Tibial nerve (tissue), 4 donors: ENCODE data around the gene SAMD3. TPM values are rescaled to one million over a fixed set of nuclear protein-coding genes. Genes with fewer than 3 reads are reported as not detected.
"Not testable (repeated sequence)": the region's sequence is repeated elsewhere in the genome, so short reads cannot be mapped to it uniquely, and the experiment has no call there.

Experiments used
- DNase-seq, 2 donors: peaks; one replicate each; pipeline ENCODE4 v3.0.0-alpha.2; 2019; ENCODE audit warnings: low spot score in 2 of 2
- H3K27ac ChIP-seq, 4 donors: fragments of 200-600 bp; sonication (generic) in 3 of 4; one replicate each; pipeline ENCODE4 v1.5.1; 2017 to 2019; ENCODE audit warnings: mild to moderate bottlenecking in 1 of 4
- H3K27me3 ChIP-seq, 2 donors: fragments of 200-600 bp; sonication (generic) in 1 of 2; one replicate each; pipeline versions ENCODE4 v1.5.1 to v1.6.0; 2017 to 2019
- H3K36me3 ChIP-seq, 3 donors: fragments of 200-600 bp; sonication (generic); one replicate each; pipeline ENCODE4 v1.5.1; 2018 to 2019
- H3K4me1 ChIP-seq, 4 donors: fragments of 200-600 bp; sonication (generic) in 3 of 4; one replicate each; pipeline ENCODE4 v1.5.1; 2017 to 2019
- H3K4me3 ChIP-seq, 4 donors: fragments of 200-600 bp; sonication (generic) in 3 of 4; one replicate each; pipeline ENCODE4 v1.5.1; 2017 to 2019; ENCODE audit warnings: mild to moderate bottlenecking in 1 of 4, moderate library complexity in 1 of 4
- H3K9me3 ChIP-seq, 4 donors: fragments of 200-600 bp; sonication (generic) in 3 of 4; one replicate each; pipeline ENCODE4 v1.5.1; 2017 to 2019
- EP300 ChIP-seq, 2 donors: sonication (generic); formaldehyde crosslinking; IDR thresholded peaks; one replicate each; pipeline ENCODE4 v1.6.1; 2017; ENCODE audit warnings: antibody characterized with exemption in 2 of 2, mild to moderate bottlenecking in 1 of 2
- POLR2A ChIP-seq, 2 donors: fragments of 450-650 bp; IDR thresholded peaks; one replicate each; pipeline ENCODE4 v1.6.1; 2017; ENCODE audit warnings: antibody characterized with exemption in 2 of 2, mild to moderate bottlenecking in 2 of 2, moderate library complexity in 2 of 2
- WGBS, 2 donors: methylation state at CpG; one replicate each; pipeline ENCODE4 v1.1.5; 2018; 5-methylcytosine and 5-hydroxymethylcytosine counted together
- total RNA-seq, 4 donors: library from RNA; depleted of rRNA; stranded (reverse); fragments of >200 nt; gene quantifications; one replicate each; pipeline ENCODE4 v1.1.0, GENCODE V29; 2016
- TF ChIP-seq, protein P1 (sequence below), 5 experiments: fragments of 200-600 bp in 3 of 5; fragments of 450-650 bp in 2 of 5; sonication (generic) in 3 of 5; IDR thresholded peaks; one replicate each; pipeline ENCODE4 v1.5.1; 2016 to 2019; ENCODE audit warnings: antibody characterized with exemption in 5 of 5, mild to moderate bottlenecking in 3 of 5, moderate library complexity in 2 of 5

SAMD3 gene
- total RNA-seq, 4 donors from 2014 or later = 0.44 to 4.0 (median 1.4) TPM

DNA sequence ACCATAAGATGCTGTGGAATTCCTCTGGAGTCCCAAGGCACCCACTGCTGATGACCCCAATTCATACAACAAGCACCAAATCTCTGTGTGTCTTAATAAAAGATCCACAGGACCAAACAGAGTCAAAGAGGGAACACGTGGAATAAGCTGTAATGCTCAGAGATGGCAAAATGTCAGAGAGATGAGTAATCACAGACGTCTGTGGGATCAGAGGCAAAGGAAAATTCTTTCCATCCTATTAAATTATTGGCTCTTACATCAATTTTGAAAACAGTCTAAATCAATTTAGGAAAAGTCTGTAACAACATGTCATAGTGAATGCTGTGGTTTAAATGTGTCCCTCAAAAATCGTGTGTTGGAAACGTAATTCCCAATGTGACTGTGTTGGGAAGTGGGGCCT, 17.5 kb upstream of the SAMD3 start:
- Histone ChIP-seq H3K4me3 (no peak overlapping the region), H3K27ac (no peak overlapping the region), H3K9me3 (no peaks in the 10 kb centered on the region), H3K4me1 (no peaks in the 10 kb centered on the region), H3K27me3 (no peaks in the 10 kb centered on the region), H3K36me3 (no peaks in the 10 kb centered on the region)
- 39 to 44% methylated on average over 4 of the region's 4 CpGs for WGBS, 2 donors
- no peak for TF ChIP-seq EP300 (IDR thresholded peaks at IDR 0.05)
- TF ChIP-seq, protein P1, sequence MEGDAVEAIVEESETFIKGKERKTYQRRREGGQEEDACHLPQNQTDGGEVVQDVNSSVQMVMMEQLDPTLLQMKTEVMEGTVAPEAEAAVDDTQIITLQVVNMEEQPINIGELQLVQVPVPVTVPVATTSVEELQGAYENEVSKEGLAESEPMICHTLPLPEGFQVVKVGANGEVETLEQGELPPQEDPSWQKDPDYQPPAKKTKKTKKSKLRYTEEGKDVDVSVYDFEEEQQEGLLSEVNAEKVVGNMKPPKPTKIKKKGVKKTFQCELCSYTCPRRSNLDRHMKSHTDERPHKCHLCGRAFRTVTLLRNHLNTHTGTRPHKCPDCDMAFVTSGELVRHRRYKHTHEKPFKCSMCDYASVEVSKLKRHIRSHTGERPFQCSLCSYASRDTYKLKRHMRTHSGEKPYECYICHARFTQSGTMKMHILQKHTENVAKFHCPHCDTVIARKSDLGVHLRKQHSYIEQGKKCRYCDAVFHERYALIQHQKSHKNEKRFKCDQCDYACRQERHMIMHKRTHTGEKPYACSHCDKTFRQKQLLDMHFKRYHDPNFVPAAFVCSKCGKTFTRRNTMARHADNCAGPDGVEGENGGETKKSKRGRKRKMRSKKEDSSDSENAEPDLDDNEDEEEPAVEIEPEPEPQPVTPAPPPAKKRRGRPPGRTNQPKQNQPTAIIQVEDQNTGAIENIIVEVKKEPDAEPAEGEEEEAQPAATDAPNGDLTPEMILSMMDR (IDR thresholded peaks at IDR 0.05) = no peak
- TF ChIP-seq POLR2A (IDR thresholded peaks at IDR 0.05) = no peak
- no peak for DNase-seq

DNA sequence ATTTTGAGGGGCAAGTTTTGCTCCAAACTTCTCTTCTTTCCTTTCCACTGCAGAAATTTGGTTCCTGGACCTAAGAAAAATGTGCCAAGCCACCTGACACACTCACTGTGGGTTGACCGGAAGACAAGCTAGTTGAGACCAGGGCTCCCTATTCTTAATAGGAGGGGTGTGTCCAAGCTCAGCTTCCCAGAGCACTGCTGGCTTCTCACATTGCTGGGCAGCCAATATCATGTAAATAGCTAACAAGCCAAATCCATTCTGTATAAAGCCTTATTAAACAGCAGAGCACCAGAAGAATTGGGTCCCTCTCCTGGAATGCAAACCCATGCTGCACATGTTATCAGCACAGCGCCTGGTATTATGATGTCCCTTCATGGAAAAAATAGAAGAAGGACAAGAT, 17.0 kb upstream of the SAMD3 start:
- no peak overlapping the region for H3K4me3 ChIP-seq
- no peak for DNase-seq
- H3K9me3 ChIP-seq = no peaks in the 10 kb centered on the region
- no peaks in the 10 kb centered on the region for H3K27me3 ChIP-seq
- no peaks in the 10 kb centered on the region for H3K36me3 ChIP-seq
- H3K27ac ChIP-seq = no peak overlapping the region
- TF ChIP-seq, protein P1 (IDR thresholded peaks at IDR 0.05) = no peak
- no peak for TF ChIP-seq EP300 (IDR thresholded peaks at IDR 0.05)
- H3K4me1 ChIP-seq = no peaks in the 10 kb centered on the region
- 72 to 76% methylated on average over 2 of the region's 2 CpGs for WGBS, 2 donors

DNA sequence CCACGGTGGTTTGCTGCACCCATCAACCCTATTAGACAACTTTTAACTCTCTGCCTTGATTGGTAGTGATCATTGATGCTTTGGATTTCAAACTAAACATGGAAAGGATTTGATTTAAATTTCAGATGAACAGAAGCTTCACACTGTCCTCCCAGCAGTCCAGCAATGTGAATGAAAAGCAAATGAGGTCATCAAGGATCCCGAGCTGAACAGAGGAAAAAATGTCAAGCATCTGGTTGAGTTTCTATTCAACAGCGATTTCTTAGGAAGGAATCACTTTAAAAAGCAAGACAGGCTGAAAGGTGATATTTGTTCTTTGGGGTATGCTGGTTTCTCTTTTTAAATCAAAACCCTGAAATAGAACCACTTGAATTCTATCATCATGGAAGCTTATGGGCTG, 10.6 kb upstream of the SAMD3 start:
- Histone ChIP-seq H3K4me1 (peaks cover 0 to 5% (median 0%) of the 10 kb centered on the region in 4 donors), H3K27me3 (no peaks in the 10 kb centered on the region), H3K27ac (no peak overlapping the region), H3K4me3 (no peak overlapping the region), H3K36me3 (no peaks in the 10 kb centered on the region), H3K9me3 (no peaks in the 10 kb centered on the region)
- TF ChIP-seq POLR2A (IDR thresholded peaks at IDR 0.05) (no peak), EP300 (IDR thresholded peaks at IDR 0.05) (no peak)
- TF ChIP-seq, protein P1 (IDR thresholded peaks at IDR 0.05) = no peak
- no peak for DNase-seq
- 33 to 39% methylated on average over 3 of the region's 3 CpGs for WGBS, 2 donors

DNA sequence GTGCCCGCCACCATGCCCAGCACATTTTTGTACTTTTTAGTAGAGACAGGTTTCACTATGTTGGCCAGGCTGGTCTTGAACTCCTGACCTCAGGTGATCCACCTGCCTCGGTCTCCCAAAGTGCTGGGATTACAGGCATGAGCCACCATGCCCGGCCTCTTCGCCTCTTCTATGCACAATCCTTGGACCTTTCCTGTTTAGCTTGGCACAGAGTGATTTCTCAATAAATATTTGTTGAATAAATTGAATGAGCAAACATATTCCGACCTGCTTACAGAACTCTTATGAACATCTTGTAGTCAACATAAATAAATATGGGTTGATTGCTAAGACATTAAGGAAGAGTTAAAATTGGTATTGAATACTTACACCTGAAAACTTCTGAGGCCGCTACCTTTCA, 7.8 kb upstream of the SAMD3 start:
- H3K27me3 ChIP-seq, H3K36me3 ChIP-seq, H3K9me3 ChIP-seq, H3K27ac ChIP-seq, H3K4me3 ChIP-seq, DNase-seq, H3K4me1 ChIP-seq: not testable (repeated sequence)
- WGBS, 2 donors = 78 to 91% methylated on average over 6 of the region's 6 CpGs

DNA sequence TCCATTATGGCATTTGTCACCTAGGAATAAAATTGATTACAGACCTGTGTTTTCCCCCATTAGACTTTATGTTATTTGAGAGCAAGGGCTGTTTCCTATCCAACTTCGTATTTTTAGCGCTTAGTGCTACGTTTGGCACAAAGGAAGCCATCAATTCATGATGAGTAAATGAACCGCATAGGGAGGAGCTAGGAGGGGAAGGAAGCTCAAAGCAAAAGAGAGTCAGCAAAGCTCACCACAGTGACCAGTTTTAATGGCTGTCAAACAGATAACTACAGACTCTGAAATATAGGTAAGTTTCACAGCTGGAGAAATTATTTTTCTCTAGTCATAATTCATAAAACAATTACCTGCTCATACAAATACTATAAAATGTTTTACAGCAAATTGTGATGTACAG, 6.9 kb upstream of the SAMD3 start:
- H3K27ac ChIP-seq = no peak overlapping the region

DNA sequence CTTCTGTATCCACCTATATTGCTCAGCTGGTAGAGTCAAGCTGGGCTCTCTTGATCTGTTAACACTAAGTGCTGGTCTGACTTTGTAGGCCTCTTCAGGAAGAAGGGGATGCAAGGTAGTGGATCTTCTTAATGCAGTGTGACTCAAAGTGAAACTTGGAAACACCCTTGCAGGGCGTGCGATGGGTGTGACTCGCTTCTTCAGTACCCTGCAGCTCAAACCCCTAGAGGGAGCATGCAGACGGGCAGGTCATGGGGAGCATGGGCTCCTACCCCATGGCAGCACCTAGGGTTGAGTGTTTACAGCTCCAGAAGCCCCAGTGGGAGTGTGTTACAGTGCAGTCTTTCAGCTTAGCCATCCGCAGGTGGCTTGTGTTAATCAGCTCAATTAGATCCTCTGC, 757 bp upstream of the SAMD3 start:
- H3K9me3 ChIP-seq = no peaks in the 10 kb centered on the region
- no peaks in the 10 kb centered on the region for H3K4me1 ChIP-seq
- TF ChIP-seq POLR2A (IDR thresholded peaks at IDR 0.05) = no peak
- no peak for TF ChIP-seq EP300 (IDR thresholded peaks at IDR 0.05)
- TF ChIP-seq, protein P1 (IDR thresholded peaks at IDR 0.05) = no peak
- no peak overlapping the region for H3K4me3 ChIP-seq
- no peaks in the 10 kb centered on the region for H3K36me3 ChIP-seq
- no peak overlapping the region for H3K27ac ChIP-seq
- WGBS, 2 donors = 85 to 86% methylated on average over 5 of the region's 5 CpGs
- no peaks in the 10 kb centered on the region for H3K27me3 ChIP-seq
- no peak for DNase-seq

More for the DNA sequence above, 6.9 kb upstream of the SAMD3 start:
- WGBS, 2 donors = 44 to 81% methylated on average over 4 of the region's 4 CpGs
- no peaks in the 10 kb centered on the region for H3K27me3 ChIP-seq
- no peak for DNase-seq
- H3K4me3 ChIP-seq = no peak overlapping the region
- TF ChIP-seq POLR2A (IDR thresholded peaks at IDR 0.05) = no peak
- TF ChIP-seq EP300 (IDR thresholded peaks at IDR 0.05) = no peak
- no peaks in the 10 kb centered on the region for H3K36me3 ChIP-seq
- H3K9me3 ChIP-seq = no peaks in the 10 kb centered on the region
- H3K4me1 ChIP-seq = peaks cover 0 to 5% (median 0%) of the 10 kb centered on the region in 4 donors
